ENCODE data around the gene ASCC2. TPM values are rescaled to one million over a fixed set of nuclear protein-coding genes. Genes with fewer than 3 reads are reported as not detected.
"Not testable (repeated sequence)": the region's sequence is repeated elsewhere in the genome, so short reads cannot be mapped to it uniquely, and the experiment has no call there.

ASCC2 gene
- total RNA-seq, 1 experiment from 2014 or later, result 47.0 TPM

DNA sequence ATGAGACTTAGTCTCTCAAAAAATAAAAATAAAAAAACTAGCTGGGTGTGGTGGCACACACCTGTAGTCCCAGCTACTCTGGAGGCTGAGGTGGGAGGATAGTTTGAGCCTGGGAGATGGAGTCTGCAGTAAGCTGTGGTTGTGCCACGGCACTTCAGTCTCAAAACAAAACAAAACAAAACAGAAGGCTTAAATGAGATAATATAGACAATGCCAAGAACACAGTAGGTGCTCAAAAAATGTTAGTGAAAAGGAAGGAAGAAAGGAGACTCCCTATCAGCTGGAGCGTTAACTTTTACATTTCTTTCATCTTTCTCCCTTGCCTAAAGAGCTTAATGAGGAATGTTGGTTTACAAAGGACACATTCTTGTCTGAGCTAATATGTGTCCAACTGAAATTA, 4.1 kb upstream of the ASCC2 start:
- no peaks in the 10 kb centered on the region for H3K36me3 ChIP-seq
- DNase-seq (ENCODE audit: low read depth in 1 of 2, low spot score in 2 of 2), result no peak
- no peaks in the 10 kb centered on the region for H3K9me3 ChIP-seq (replicated peaks)
- H3K27me3 ChIP-seq (replicated peaks), result no peaks in the 10 kb centered on the region
- H3K27ac ChIP-seq, result peak overlapping the region; percentile 90
- H3K4me3 ChIP-seq, result no peak overlapping the region
- peaks cover 31% of the 10 kb centered on the region for H3K4me1 ChIP-seq (replicated peaks)

DNA sequence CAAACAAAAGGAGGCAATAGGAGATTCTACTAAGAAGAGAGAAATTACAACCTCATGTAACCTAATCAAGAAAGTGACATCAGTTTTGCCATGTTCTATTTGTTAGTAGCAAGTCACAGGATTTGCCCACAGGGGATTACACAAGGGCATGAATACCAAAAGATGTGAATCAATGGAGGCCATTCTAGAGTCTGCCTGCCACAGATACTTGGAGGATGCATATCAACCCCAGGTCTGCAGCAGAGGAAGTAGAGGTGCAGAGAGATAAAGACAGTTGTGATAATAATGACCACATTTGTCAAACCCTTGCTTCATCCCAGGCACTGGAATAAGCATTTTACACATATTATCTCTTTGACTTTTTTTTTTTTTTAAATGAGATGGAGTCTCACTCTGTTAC, 2.4 kb upstream of the ASCC2 start:
- H3K4me3 ChIP-seq, result no peak overlapping the region
- no peaks in the 10 kb centered on the region for H3K36me3 ChIP-seq
- no peak for DNase-seq (ENCODE audit: low read depth in 1 of 2, low spot score in 2 of 2)
- no peaks in the 10 kb centered on the region for H3K27me3 ChIP-seq (replicated peaks)
- H3K27ac ChIP-seq, result no peak overlapping the region
- H3K4me1 ChIP-seq (replicated peaks), result peaks cover 37% of the 10 kb centered on the region
- no peaks in the 10 kb centered on the region for H3K9me3 ChIP-seq (replicated peaks)

DNA sequence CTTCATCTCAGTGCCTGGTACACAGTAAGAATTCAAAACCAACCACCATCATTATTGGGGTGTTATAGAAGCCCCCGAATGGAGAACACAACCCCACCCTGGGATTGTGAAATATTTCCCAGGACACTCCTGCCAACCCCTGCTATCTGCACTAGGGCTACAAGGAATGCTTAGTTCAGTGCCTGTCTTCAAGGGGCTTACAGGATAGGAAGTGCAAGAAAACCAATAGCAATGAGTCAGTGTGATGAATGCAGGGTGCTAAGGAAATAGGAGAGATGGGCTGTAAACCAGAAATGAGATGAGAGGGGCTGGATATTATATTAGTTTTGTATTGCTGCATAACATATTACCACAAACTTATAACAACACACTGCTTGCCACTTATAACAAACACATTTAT, 965 bp upstream of the ASCC2 start:
- Histone ChIP-seq H3K27me3 (replicated peaks) (no peaks in the 10 kb centered on the region), H3K9me3 (replicated peaks) (no peaks in the 10 kb centered on the region), H3K36me3 (peaks cover 4% of the 10 kb centered on the region), H3K4me3 (no peak overlapping the region), H3K27ac (no peak overlapping the region), H3K4me1 (replicated peaks) (peaks cover 37% of the 10 kb centered on the region)
- DNase-seq (ENCODE audit: low read depth in 1 of 2, low spot score in 2 of 2), result no peak

DNA sequence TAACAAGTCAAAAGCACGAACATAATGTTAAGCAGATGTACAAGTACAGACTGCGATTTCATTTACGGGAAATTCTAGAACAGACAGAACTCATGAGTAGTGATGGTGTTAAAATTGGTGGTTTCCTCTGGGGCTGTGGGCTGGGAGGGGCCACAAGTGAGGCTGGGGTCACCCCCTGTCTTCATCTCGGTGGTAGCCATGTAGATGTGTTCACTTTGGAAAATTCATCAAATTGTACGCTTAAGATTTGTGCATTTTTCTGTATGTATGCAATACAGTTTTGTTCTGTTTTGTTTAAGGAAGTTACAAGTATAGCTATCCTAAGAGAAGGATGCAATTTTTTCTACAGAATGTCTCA, 504 bp upstream of the ASCC2 start:
- peaks cover 7% of the 10 kb centered on the region for H3K36me3 ChIP-seq
- DNase-seq (ENCODE audit: low read depth in 1 of 2, low spot score in 2 of 2), result no peak
- peak overlapping the region; percentile 37; the same call in 1 of the 2 replicates for H3K27ac ChIP-seq
- H3K9me3 ChIP-seq (replicated peaks), result no peaks in the 10 kb centered on the region
- peaks cover 34% of the 10 kb centered on the region for H3K4me1 ChIP-seq (replicated peaks)
- peak overlapping the region; percentile 68 for H3K4me3 ChIP-seq
- no peaks in the 10 kb centered on the region for H3K27me3 ChIP-seq (replicated peaks)

DNA sequence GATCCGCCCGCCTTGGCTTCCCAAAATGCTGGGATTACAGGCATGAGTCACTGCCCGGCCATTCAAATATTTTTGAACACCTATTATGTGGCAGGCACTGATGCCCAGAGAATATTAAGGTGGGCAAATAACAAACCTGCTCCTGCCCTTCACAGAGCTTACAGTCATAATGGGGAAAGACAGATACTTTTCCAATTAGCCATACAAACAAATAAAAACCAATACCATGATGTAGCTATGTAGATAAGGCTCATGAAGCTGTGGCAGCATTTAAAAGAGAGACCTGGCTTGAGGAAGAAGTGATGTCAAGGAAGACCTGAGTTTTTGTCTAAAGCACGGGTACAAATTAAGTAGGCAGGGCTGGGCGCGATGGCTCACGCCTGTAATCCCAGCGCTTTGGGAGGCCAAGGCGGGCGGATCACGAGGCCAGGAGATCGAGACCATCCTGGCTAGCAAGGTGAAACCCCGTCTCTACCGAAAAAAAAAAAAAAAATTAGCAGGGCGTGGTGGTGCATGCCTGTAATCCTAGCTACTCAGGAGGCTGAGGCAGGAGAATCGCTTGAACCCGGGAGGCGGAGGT, 1.2 kb downstream of the ASCC2 start:
- not testable (repeated sequence) for H3K27me3 ChIP-seq (replicated peaks); H3K27ac ChIP-seq; H3K9me3 ChIP-seq (replicated peaks); DNase-seq (ENCODE audit: low read depth in 1 of 2, low spot score in 2 of 2)
- Histone ChIP-seq H3K4me3 (peak overlapping the region; percentile 68), H3K36me3 (peaks cover 21% of the 10 kb centered on the region), H3K4me1 (replicated peaks) (peaks cover 30% of the 10 kb centered on the region)

DNA sequence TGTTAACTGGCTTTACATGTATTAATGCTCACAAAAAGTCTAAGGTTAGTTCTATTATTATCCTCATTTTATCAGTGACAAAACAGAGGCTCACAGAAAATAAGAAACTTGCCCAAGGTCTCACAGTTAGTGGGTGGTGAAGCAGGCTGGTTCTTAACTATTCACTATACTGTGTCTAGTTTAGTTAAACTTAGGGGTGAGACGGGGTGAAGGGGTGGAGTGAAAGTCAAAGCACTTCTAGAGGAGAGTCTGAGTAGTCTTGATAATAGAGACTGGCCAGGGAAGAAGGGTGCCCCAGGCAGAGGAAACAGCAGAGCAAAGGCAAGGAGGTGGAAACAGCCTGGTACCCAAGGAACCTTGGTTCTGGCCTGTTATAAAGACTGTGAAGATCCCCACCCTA, 4.0 kb downstream of the ASCC2 start:
- Histone ChIP-seq H3K27me3 (replicated peaks) (no peaks in the 10 kb centered on the region), H3K4me1 (replicated peaks) (peaks cover 47% of the 10 kb centered on the region), H3K36me3 (peaks cover 48% of the 10 kb centered on the region), H3K4me3 (no peak overlapping the region), H3K9me3 (replicated peaks) (no peaks in the 10 kb centered on the region), H3K27ac (no peak overlapping the region)
- DNase-seq (ENCODE audit: low read depth in 1 of 2, low spot score in 2 of 2), result no peak

DNA sequence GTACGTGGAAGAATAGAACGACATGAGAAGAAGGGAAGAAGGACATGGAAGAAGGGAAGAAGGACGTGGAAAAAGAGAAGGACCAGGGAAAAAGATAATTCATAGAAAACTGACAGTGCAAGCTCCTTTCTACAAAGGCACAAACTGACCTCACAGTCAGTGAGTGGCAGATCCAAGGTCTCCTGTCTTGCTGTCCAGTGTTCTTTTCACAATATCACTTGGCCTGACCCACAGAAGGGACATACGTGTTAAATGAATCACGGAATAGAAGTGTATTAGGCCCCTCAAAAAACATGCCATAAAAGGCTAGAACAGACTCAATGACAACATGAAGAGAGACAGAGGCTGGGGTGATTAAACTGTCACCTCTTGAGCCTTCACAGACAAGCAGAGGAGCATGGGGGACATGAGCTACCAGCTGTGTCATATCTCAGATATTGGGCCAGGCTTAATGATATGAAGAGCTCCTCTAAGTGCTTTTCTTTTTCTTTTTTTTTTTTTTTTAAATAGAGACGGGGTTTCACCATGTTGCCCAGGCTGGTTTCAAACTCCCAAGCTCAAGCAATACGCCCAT, 4.6 kb downstream of the ASCC2 start:
- peaks cover 43% of the 10 kb centered on the region for H3K4me1 ChIP-seq (replicated peaks)
- no peaks in the 10 kb centered on the region for H3K27me3 ChIP-seq (replicated peaks)
- H3K36me3 ChIP-seq, result peaks cover 53% of the 10 kb centered on the region
- no peaks in the 10 kb centered on the region for H3K9me3 ChIP-seq (replicated peaks)
- H3K27ac ChIP-seq, result no peak overlapping the region
- DNase-seq (ENCODE audit: low read depth in 1 of 2, low spot score in 2 of 2), result no peak
- H3K4me3 ChIP-seq, result no peak overlapping the region

DNA sequence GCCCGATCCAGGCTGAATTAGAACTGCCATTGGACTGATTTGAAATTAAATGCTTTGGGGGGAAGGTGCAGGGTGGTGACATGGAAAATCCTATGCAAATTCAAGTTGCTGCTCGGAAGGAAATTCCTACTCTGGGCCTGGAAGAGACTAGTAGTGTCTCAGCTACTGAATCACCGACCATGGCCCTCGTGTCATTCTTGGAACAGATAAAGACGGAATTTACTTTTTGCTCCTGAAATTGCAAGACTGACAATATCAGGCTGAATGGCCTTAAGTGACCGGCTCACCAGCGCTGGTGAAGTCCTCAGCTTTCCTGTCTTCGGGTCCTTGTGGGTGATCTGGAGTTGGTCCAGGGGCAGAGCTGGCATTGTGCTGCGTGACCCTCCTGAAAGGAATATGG, 6.1 kb downstream of the ASCC2 start:
- no peaks in the 10 kb centered on the region for H3K27me3 ChIP-seq (replicated peaks)
- no peaks in the 10 kb centered on the region for H3K9me3 ChIP-seq (replicated peaks)
- peaks cover 34% of the 10 kb centered on the region for H3K4me1 ChIP-seq (replicated peaks)
- H3K4me3 ChIP-seq, result no peak overlapping the region
- peaks cover 64% of the 10 kb centered on the region for H3K36me3 ChIP-seq
- peak overlapping the region; percentile 42; the same call in 1 of the 2 replicates for H3K27ac ChIP-seq
- peak in 1 of 2 experiments; percentile 21 for DNase-seq (ENCODE audit: low read depth in 1 of 2, low spot score in 2 of 2)

DNA sequence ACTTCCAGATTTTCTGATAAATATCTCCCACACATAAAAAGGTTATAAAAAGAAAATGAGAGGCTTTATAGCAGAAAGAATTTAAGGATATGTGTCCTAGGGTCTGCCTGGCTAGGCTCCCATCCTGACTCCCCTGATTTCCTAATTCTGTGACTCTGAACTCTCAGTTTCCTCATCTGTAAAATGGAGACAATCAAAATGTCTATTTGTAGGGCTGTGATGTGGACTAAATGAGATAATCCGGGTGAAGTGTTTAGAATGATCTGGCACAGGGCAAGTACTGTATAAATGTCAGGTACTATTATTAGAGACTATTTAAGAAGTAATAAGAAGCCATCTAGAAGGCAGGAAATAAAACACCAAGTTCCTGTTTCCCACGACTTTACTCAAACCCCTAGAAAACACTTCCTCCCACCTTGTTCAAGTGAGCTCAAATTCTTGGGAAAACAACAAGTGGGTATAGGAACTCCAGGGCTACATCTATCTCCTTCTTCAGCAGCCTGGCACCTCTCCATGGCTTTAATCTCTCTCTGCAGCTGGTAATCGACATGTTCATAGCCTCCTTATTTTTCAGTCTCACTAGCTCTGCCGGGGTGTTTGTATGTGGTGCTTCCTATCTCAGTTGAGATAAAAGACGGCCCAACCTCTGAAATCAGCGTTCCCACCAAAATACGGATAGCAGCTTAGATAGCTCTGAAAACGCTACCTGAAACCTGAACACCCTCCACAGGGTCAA, 6.7 kb downstream of the ASCC2 start:
- H3K4me1 ChIP-seq (replicated peaks), result peaks cover 31% of the 10 kb centered on the region
- no peak overlapping the region for H3K4me3 ChIP-seq
- no peaks in the 10 kb centered on the region for H3K9me3 ChIP-seq (replicated peaks)
- no peak for DNase-seq (ENCODE audit: low read depth in 1 of 2, low spot score in 2 of 2)
- no peaks in the 10 kb centered on the region for H3K27me3 ChIP-seq (replicated peaks)
- peak overlapping the region; percentile 42; the same call in 1 of the 2 replicates for H3K27ac ChIP-seq
- peaks cover 68% of the 10 kb centered on the region for H3K36me3 ChIP-seq

DNA sequence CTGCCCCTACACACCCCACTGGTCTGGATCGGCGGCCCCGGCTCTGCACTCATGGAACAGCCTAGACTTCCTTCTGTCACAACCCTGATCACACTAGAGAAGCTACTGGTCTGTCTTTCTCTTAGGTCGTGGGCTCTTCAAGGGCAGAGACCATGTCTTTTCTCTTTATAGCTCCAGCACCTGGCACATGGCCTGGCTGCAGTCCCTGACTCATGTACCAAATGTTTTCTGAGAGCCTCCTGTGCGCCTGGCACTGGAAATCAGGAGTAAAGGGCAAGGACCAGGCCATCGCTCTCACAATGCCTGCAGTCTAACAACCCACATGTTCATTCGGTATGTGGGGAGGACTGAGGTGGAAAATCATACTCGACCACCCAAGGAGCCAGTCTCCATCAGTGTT, 7.5 kb downstream of the ASCC2 start:
- Histone ChIP-seq H3K9me3 (replicated peaks) (no peaks in the 10 kb centered on the region), H3K27ac (peak overlapping the region; percentile 18; the same call in 1 of the 2 replicates), H3K27me3 (replicated peaks) (no peaks in the 10 kb centered on the region), H3K4me3 (no peak overlapping the region), H3K4me1 (replicated peaks) (peaks cover 31% of the 10 kb centered on the region), H3K36me3 (peaks cover 73% of the 10 kb centered on the region)
- DNase-seq (ENCODE audit: low read depth in 1 of 2, low spot score in 2 of 2), result peak in 1 of 2 experiments; percentile 28

DNA sequence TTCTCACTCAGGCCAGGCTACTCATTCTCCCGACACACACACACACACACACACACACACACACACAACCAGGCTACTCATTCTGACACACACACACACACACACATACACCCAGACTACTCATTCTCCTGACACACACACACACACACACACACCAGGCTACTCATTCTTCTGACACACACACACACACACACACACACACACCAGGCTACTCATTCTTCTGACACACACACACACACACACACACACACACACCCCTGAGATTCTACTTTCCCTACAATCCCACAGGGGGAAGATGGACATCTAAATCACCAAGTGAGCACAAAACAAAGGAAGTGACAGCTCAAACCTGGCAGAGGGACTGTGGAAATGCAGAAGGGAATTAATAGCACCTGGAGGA, 10.3 kb downstream of the ASCC2 start:
- not testable (repeated sequence) for H3K27me3 ChIP-seq (replicated peaks); H3K27ac ChIP-seq; DNase-seq (ENCODE audit: low read depth in 1 of 2, low spot score in 2 of 2); H3K4me3 ChIP-seq; H3K9me3 ChIP-seq (replicated peaks)
- H3K36me3 ChIP-seq, result peaks cover 87% of the 10 kb centered on the region
- peaks cover 27% of the 10 kb centered on the region for H3K4me1 ChIP-seq (replicated peaks)

DNA sequence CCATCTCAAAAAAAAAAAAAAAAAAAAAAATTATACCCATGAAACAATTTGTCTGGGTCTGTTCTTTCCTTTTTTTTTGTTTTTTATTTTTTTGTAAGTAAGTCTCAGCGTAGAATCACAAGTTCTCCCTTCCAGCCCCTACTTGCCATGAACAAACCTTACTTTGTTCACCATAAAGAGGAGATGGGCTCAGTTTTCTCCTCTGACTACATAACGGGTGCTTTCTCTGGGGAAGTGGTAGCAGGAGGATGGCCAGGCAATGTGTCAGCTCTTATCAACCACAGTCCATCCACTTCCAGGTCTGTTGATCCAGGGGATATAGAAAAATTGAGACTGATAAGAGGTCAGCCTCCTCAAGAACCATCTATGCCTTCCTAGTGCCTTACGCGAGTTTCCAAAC, 11.0 kb downstream of the ASCC2 start:
- no peak for DNase-seq (ENCODE audit: low read depth in 1 of 2, low spot score in 2 of 2)

DNA sequence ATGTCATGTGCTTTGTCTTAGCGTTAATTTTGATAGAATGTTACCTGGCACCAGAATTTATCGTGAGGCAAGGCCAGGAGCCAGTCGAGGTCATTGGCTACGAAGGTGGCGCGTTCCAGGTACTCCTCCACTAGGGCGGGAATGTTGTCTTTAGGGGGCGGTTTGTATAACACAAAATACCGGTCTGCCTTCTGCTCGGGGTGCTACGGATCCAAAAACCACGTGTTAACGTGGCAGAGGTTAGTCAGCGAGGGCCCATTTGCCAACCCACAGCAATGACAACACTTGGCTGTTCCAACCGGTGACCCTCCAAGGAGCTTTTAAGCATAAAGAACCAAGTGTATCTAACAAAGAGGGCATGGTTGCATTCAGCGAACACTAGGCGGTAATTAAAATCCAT, 12.5 kb downstream of the ASCC2 start:
- H3K9me3 ChIP-seq (replicated peaks), result no peaks in the 10 kb centered on the region

More for the DNA sequence above, 11.0 kb downstream of the ASCC2 start:
- H3K4me3 ChIP-seq, result no peak overlapping the region
- peaks cover 22% of the 10 kb centered on the region for H3K4me1 ChIP-seq (replicated peaks)
- no peaks in the 10 kb centered on the region for H3K27me3 ChIP-seq (replicated peaks)
- H3K36me3 ChIP-seq, result peaks cover 88% of the 10 kb centered on the region
- H3K27ac ChIP-seq, result no peak overlapping the region
- H3K9me3 ChIP-seq (replicated peaks), result no peaks in the 10 kb centered on the region

DNA sequence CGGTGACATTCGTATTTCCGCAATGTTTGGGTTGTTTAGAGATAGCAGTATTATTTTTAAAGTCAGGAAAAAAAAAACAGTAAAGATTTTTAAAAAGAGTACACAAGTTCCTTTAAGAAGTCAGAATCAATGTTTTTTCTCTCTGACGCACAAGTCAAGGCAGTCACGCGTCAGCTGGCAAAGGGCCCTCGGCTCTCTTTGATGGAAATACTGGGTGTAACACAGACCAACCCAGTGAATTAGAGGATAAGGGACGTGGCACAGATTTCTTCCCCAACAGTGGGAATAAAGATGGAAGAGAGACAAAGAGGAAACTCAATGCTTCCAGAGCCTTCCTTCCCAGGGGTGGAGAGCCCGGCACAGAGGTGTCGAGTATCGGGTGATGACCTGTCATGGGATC, 13.4 kb downstream of the ASCC2 start:
- Histone ChIP-seq H3K4me3 (no peak overlapping the region), H3K27ac (no peak overlapping the region), H3K36me3 (peaks cover 88% of the 10 kb centered on the region), H3K9me3 (replicated peaks) (no peaks in the 10 kb centered on the region), H3K27me3 (replicated peaks) (no peaks in the 10 kb centered on the region), H3K4me1 (replicated peaks) (peaks cover 6% of the 10 kb centered on the region; the same call in 1 of the 2 replicates)
- no peak for DNase-seq (ENCODE audit: low read depth in 1 of 2, low spot score in 2 of 2)

More for the DNA sequence above, 12.5 kb downstream of the ASCC2 start:
- Histone ChIP-seq H3K4me1 (replicated peaks) (peaks cover 13% of the 10 kb centered on the region), H3K27ac (no peak overlapping the region), H3K27me3 (replicated peaks) (no peaks in the 10 kb centered on the region), H3K36me3 (peaks cover 88% of the 10 kb centered on the region), H3K4me3 (no peak overlapping the region)
- DNase-seq (ENCODE audit: low read depth in 1 of 2, low spot score in 2 of 2), result no peak

All from SJSA1 (cell line).